Skeletal muscle tissue (tissue), 4 donors: Measurements from ENCODE around the gene PCGF5. TPM values are rescaled to one million over a fixed set of nuclear protein-coding genes. Genes with fewer than 3 reads are reported as not detected.
"Not testable (repeated sequence)": the region's sequence is repeated elsewhere in the genome, so short reads cannot be mapped to it uniquely, and the experiment has no call there.

Source experiments
- H3K27ac ChIP-seq: one replicate; pipeline ENCODE4 v1.7.0; 2013; ENCODE audit warnings: mild to moderate bottlenecking, low read depth, low read length, inconsistent platforms
- H3K27me3 ChIP-seq, 3 donors: one replicate each; pipeline ENCODE4 v1.7.0; 2013; ENCODE audit warnings: low read length in 3 of 3; ENCODE audit not compliant: control insufficient read depth in 3 of 3, insufficient read depth in 3 of 3
- H3K36me3 ChIP-seq, 3 donors: one replicate each; pipeline ENCODE4 v1.7.0; 2013; ENCODE audit warnings: low read length in 3 of 3; ENCODE audit not compliant: control insufficient read depth in 3 of 3, insufficient read depth in 3 of 3
- H3K4me1 ChIP-seq, 3 donors: one replicate each; pipeline ENCODE4 v1.7.0; 2013; ENCODE audit warnings: low read length in 3 of 3, mild to moderate bottlenecking in 3 of 3; ENCODE audit not compliant: control insufficient read depth in 3 of 3, insufficient read depth in 3 of 3
- H3K4me3 ChIP-seq, 3 donors: one replicate each; pipeline ENCODE4 v1.7.0; 2013; ENCODE audit warnings: low read length in 3 of 3
- H3K9ac ChIP-seq, 3 donors: one replicate each; pipeline ENCODE4 v1.7.0; 2013; ENCODE audit warnings: low read length in 3 of 3, mild to moderate bottlenecking in 3 of 3, moderate library complexity in 2 of 3, low read depth in 1 of 3
- H3K9me3 ChIP-seq, 3 donors: one replicate each; pipeline ENCODE4 v1.7.0; 2013; ENCODE audit warnings: low read length in 3 of 3; ENCODE audit not compliant: control insufficient read depth in 3 of 3
- total RNA-seq: library from RNA; depleted of rRNA; stranded (reverse); fragments of >200 nt; gene quantifications from one replicate; pipeline ENCODE4 v1.2.3, GENCODE V29; 2014
- donor health status: Osteomylitis.

The PCGF5 gene
- 16.2 TPM for total RNA-seq

- Histone ChIP-seq H3K36me3 (peaks cover 0 to 4% (median 0%) of the 10 kb centered on the region in 3 donors), H3K4me1 (peaks cover 8 to 30% (median 22%) of the 10 kb centered on the region in 3 donors), H3K27ac (peak within 1 kb of the TSS; percentile 84), H3K4me3 (peak within 1 kb of the TSS; percentile 80 to 91 (median 81)), H3K9ac (peak within 1 kb of the TSS; percentile 88 to 91 (median 90)), H3K27me3 (no peaks in the 10 kb centered on the region), H3K9me3 (no peaks in the 10 kb centered on the region)
Observed at GRCh38 chr10:91220194-91220953, at the start of gene PCGF5. Gene PCGF5, plus strand, starts transcription at chr10:91220663. Its CDS starts 2,209 bp downstream, at chr10:91222872.

GRCh38 chr10:91171485-91171884 is 49.0 kb upstream of the PCGF5 start:
- Histone ChIP-seq H3K9ac (no peak overlapping the region), H3K27ac (no peak overlapping the region), H3K36me3 (no peaks in the 10 kb centered on the region), H3K4me1 (peaks cover 0 to 7% (median 2%) of the 10 kb centered on the region in 3 donors), H3K4me3 (no peak overlapping the region), H3K9me3 (no peaks in the 10 kb centered on the region), H3K27me3 (no peaks in the 10 kb centered on the region)

GRCh38 chr10:91172348-91172747 is 48.1 kb upstream of the PCGF5 start:
- no peak overlapping the region for H3K9ac ChIP-seq
- peaks cover 0 to 7% (median 2%) of the 10 kb centered on the region in 3 donors for H3K4me1 ChIP-seq
- H3K27ac ChIP-seq: no peak overlapping the region
- no peaks in the 10 kb centered on the region for H3K9me3 ChIP-seq
- no peaks in the 10 kb centered on the region for H3K27me3 ChIP-seq
- H3K36me3 ChIP-seq: no peaks in the 10 kb centered on the region
- H3K4me3 ChIP-seq: no peak overlapping the region

GRCh38 chr10:91185239-91185875 is 35.1 kb upstream of the PCGF5 start:
- H3K27me3 ChIP-seq: no peaks in the 10 kb centered on the region
- H3K4me3 ChIP-seq: no peak overlapping the region
- H3K9ac ChIP-seq: no peak overlapping the region
- no peaks in the 10 kb centered on the region for H3K36me3 ChIP-seq
- peaks cover 5 to 25% (median 8%) of the 10 kb centered on the region in 3 donors for H3K4me1 ChIP-seq
- no peak overlapping the region for H3K27ac ChIP-seq
- no peaks in the 10 kb centered on the region for H3K9me3 ChIP-seq

GRCh38 chr10:91187156-91187555 is 33.3 kb upstream of the PCGF5 start:
- no peak overlapping the region for H3K4me3 ChIP-seq
- H3K27ac ChIP-seq: no peak overlapping the region
- H3K27me3 ChIP-seq: no peaks in the 10 kb centered on the region
- no peaks in the 10 kb centered on the region for H3K36me3 ChIP-seq
- H3K4me1 ChIP-seq: peaks cover 11 to 40% (median 15%) of the 10 kb centered on the region in 3 donors
- no peak overlapping the region for H3K9ac ChIP-seq
- H3K9me3 ChIP-seq: no peaks in the 10 kb centered on the region

GRCh38 chr10:91188010-91188409 is 32.5 kb upstream of the PCGF5 start:
- H3K9ac ChIP-seq, H3K27ac ChIP-seq, H3K4me3 ChIP-seq, H3K9me3 ChIP-seq, H3K27me3 ChIP-seq, H3K36me3 ChIP-seq: not testable (repeated sequence)
- H3K4me1 ChIP-seq: peaks cover 11 to 43% (median 15%) of the 10 kb centered on the region in 3 donors

GRCh38 chr10:91188889-91189288 is 31.6 kb upstream of the PCGF5 start:
- no peak overlapping the region for H3K27ac ChIP-seq
- H3K36me3 ChIP-seq: no peaks in the 10 kb centered on the region
- H3K4me1 ChIP-seq: peaks cover 11 to 44% (median 15%) of the 10 kb centered on the region in 3 donors
- H3K9ac ChIP-seq: no peak overlapping the region
- no peak overlapping the region for H3K4me3 ChIP-seq
- no peaks in the 10 kb centered on the region for H3K9me3 ChIP-seq
- no peaks in the 10 kb centered on the region for H3K27me3 ChIP-seq

GRCh38 chr10:91190388-91190870 is 30.0 kb upstream of the PCGF5 start:
- Histone ChIP-seq H3K4me1 (peaks cover 11 to 35% (median 11%) of the 10 kb centered on the region in 3 donors), H3K9ac (no peak overlapping the region), H3K36me3 (no peaks in the 10 kb centered on the region), H3K4me3 (no peak overlapping the region), H3K27ac (no peak overlapping the region), H3K27me3 (no peaks in the 10 kb centered on the region), H3K9me3 (no peaks in the 10 kb centered on the region)

- H3K4me3 ChIP-seq: no peak overlapping the region
- H3K27me3 ChIP-seq: no peaks in the 10 kb centered on the region
- H3K27ac ChIP-seq: no peak overlapping the region
- H3K36me3 ChIP-seq: no peaks in the 10 kb centered on the region
- no peak overlapping the region for H3K9ac ChIP-seq
- peaks cover 8 to 31% (median 11%) of the 10 kb centered on the region in 3 donors for H3K4me1 ChIP-seq
- H3K9me3 ChIP-seq: no peaks in the 10 kb centered on the region
Observed at GRCh38 chr10:91190876-91191583, 29.4 kb upstream of the PCGF5 start.

- H3K36me3 ChIP-seq: no peaks in the 10 kb centered on the region
- no peak overlapping the region for H3K4me3 ChIP-seq
- peaks cover 8 to 31% (median 11%) of the 10 kb centered on the region in 3 donors for H3K4me1 ChIP-seq
- no peaks in the 10 kb centered on the region for H3K9me3 ChIP-seq
- no peak overlapping the region for H3K27ac ChIP-seq
- no peak overlapping the region for H3K9ac ChIP-seq
- H3K27me3 ChIP-seq: no peaks in the 10 kb centered on the region
Observed at GRCh38 chr10:91191584-91191919, 28.9 kb upstream of the PCGF5 start.
